Measurements from ENCODE around the gene CALB2.

The CALB2 gene

DNA sequence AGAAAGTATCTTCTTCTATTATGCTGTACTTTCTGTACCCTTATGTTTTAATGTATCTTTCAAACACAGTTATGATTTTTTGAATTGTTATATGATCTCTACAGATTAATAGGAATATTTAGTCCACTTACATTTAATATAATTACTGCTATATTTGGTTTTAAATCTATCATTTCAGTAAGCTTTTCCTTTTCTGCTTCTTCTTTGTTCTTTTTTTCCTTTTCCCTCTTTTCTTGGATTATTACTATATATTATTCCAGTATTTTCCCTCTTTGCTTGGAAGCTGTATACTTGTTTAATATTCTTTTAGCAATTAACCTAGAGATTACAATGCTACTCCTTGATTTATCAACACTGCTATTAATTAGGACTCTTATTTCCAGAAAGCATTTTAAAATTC lies 69.9 kb downstream of the CALB2 start:
- no peak overlapping the region for H3K27ac ChIP-seq
- TF ChIP-seq ZFX (IDR thresholded peaks at IDR 0.05; ENCODE audit: borderline replicate concordance) (no peak), CTCF (IDR thresholded peaks at IDR 0.05) (no peak)

DNA sequence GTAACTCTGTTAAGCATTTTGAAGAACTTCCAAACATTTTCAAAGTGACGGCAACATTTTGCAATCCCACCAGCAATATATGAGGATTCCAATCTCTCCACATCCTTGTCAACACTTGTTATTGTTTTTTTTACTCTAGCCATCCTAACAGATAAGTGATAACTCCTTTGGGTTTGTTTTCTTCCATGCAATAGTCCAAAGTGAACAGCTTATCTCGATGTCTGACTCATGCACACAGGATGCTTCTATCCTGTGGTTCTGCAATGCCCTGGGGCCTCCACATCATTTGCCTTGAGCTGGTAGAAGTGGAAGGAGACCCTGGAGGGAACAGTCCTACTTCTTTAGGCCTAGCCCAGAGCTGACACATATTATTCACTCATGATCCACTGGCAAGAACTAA lies 70.4 kb downstream of the CALB2 start:
- no peak overlapping the region for H3K27ac ChIP-seq
- no peak for TF ChIP-seq ZFX (IDR thresholded peaks at IDR 0.05; ENCODE audit: borderline replicate concordance)
- TF ChIP-seq CTCF (IDR thresholded peaks at IDR 0.05) = no peak

DNA sequence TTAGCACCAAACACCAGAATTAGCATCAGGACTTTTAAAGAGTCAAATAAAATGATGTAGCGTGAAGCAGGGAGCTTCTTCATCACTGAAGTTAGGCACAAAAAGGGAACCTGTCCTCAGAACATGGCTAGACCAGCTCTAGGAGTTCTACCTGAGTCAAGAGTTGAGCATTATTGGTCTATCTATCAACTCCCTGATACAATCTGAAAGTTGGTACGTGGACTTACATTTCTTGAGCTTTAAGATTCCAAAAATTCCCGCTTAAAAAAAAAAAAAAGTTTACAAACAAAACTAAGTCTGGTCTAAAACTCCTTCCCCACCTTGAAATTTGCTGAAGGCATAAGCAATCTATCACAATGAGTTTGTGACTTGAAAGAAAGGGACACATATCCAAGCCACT lies 71.1 kb downstream of the CALB2 start:
- H3K27ac ChIP-seq = no peak overlapping the region
- TF ChIP-seq CTCF (IDR thresholded peaks at IDR 0.05) (no peak), ZFX (IDR thresholded peaks at IDR 0.05; ENCODE audit: borderline replicate concordance) (no peak)

DNA sequence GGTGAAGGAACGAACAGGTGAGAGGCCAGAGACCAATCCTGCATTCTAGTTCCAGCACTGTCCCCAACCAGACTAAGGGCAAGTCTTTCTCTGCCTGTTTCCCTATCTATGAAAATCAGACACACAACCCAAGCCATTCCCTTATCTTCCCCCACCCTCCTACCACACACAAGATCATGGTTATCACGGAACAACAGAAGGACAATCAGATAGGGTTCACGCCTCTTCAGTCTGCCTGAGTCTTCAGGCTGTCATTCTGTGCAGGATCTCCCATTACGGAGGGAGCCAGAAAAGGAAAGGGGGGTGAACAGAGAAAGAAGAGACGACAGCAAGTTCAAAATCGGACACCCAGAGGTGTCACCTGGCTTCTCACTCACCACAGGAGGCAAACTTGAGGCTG lies 72.2 kb downstream of the CALB2 start:
- H3K27ac ChIP-seq = no peak overlapping the region
- no peak for TF ChIP-seq ZFX (IDR thresholded peaks at IDR 0.05; ENCODE audit: borderline replicate concordance)
- no peak for TF ChIP-seq CTCF (IDR thresholded peaks at IDR 0.05)

GRCh38 chr16:71431176-71431575 lies 72.7 kb downstream of the CALB2 start:
- TF ChIP-seq CTCF (IDR thresholded peaks at IDR 0.05) (no peak), ZFX (IDR thresholded peaks at IDR 0.05; ENCODE audit: borderline replicate concordance) (no peak)
- no peak overlapping the region for H3K27ac ChIP-seq

DNA sequence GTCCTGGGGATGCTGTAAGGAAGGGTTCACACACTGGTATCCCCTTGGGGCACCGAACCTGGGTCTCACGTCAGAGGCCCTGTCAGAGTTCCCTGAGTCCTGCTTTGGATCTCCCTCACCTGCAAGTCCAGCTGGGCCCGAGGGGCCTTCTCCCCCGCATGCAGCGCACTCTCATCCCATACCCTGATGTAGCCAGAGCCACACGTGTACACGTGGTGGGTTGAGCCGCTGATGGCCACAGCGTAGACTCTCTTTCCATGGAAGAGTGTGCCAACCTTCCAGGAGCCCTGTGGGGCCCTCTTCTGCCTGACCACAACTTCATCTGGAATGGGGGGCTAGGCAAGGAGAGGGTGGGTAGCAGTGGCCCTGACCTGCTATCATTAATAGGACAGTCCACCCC lies 73.5 kb downstream of the CALB2 start:
- no peak for TF ChIP-seq CTCF (IDR thresholded peaks at IDR 0.05)
- no peak for TF ChIP-seq ZFX (IDR thresholded peaks at IDR 0.05; ENCODE audit: borderline replicate concordance)
- no peak overlapping the region for H3K27ac ChIP-seq

- TF ChIP-seq CTCF (IDR thresholded peaks at IDR 0.05) = no peak
- no peak for TF ChIP-seq ZFX (IDR thresholded peaks at IDR 0.05; ENCODE audit: borderline replicate concordance)
- no peak overlapping the region for H3K27ac ChIP-seq
These were observed 74.4 kb downstream of the CALB2 start for GRCh38 chr16:71432906-71433305.

Measured in 22Rv1 (cell line).